IMR-90 (cell line): ENCODE data around the gene SDHAF1. TPM values are rescaled to one million over a fixed set of nuclear protein-coding genes. Genes with fewer than 3 reads are reported as not detected.

Source experiments
- ATAC-seq: fragments of 200-7000 bp; cut with Tn5 transposase; 2 replicates; pipeline ENCODE4 v1.9.1; 2020; ENCODE audit warnings: low read depth, mild to moderate bottlenecking, moderate library complexity
- BruUV-seq: library from RNA; stranded (reverse); fragments of 400-500 nt; replicated peaks from 2 replicates; lab custom pipeline; 2021; lab: Mats Ljungman, UMichigan
- CTCF ChIA-PET: fragments of 300-600 bp; formaldehyde crosslinking; extraction: SDS; loops from one replicate; lab custom pipeline; 2021; ENCODE audit warnings: antibody characterized with exemption; lab: Yijun Ruan, JAX
- POLR2A ChIA-PET: fragments of 300-600 bp; sonication (Branson Sonifier 250); formaldehyde crosslinking; loops from one replicate; lab custom pipeline; 2022; ENCODE audit warnings: antibody characterized with exemption; ENCODE audit not compliant: unreplicated experiment; lab: Charles Lee
- DNase-seq: peaks from one replicate; pipeline ENCODE4 v3.0.0; 2013
- H2AFZ ChIP-seq: replicated peaks from 2 replicates; pipeline ENCODE3; 2013; ENCODE audit warnings: low read length, mild to moderate bottlenecking; ENCODE audit not compliant: poor library complexity
- H2AK5ac ChIP-seq: 2 replicates; pipeline ENCODE4 v1.6.1; 2013; ENCODE audit warnings: low read depth, low read length, inconsistent platforms
- H2AK9ac ChIP-seq: replicated peaks from 2 replicates; pipeline ENCODE3; 2013; ENCODE audit warnings: mild to moderate bottlenecking, low read depth, low read length, moderate library complexity; ENCODE audit not compliant: poor library complexity
- H2BK120ac ChIP-seq: 2 replicates; pipeline ENCODE4 v1.6.1; 2013; ENCODE audit warnings: low read depth, low read length, inconsistent platforms
- H2BK15ac ChIP-seq: 3 replicates; pipeline ENCODE4 v1.6.1; 2013; ENCODE audit warnings: low read depth, low read length, inconsistent platforms
- H2BK20ac ChIP-seq: 2 replicates; pipeline ENCODE4 v1.6.1; 2013; ENCODE audit warnings: low read depth, mild to moderate bottlenecking, inconsistent platforms, low read length, moderate library complexity
- H2BK5ac ChIP-seq: 2 replicates; pipeline ENCODE4 v1.6.1; 2013; ENCODE audit warnings: mild to moderate bottlenecking, low read depth, low read length, inconsistent platforms; ENCODE audit not compliant: poor library complexity, severe bottlenecking
- H3K14ac ChIP-seq: replicated peaks from 2 replicates; pipeline ENCODE4 v1.6.1; 2013; ENCODE audit warnings: low read depth, low read length, inconsistent platforms
- H3K18ac ChIP-seq: 2 replicates; pipeline ENCODE4 v1.6.1; 2013; ENCODE audit warnings: low read depth, low read length, control low read depth
- H3K23ac ChIP-seq: 2 replicates; pipeline ENCODE4 v1.6.1; 2013; ENCODE audit warnings: low read depth, low read length, inconsistent platforms
- H3K27ac ChIP-seq: 2 replicates; pipeline ENCODE4 v1.5.1; 2013; ENCODE audit warnings: mild to moderate bottlenecking, control low read depth, low read length; ENCODE audit not compliant: insufficient read depth
- H3K27me3 ChIP-seq: 2 replicates; pipeline ENCODE4 v1.6.1; 2013; ENCODE audit warnings: low read length; ENCODE audit not compliant: control insufficient read depth, insufficient read depth
- H3K36me3 ChIP-seq: 2 replicates; pipeline ENCODE4 v1.6.1; 2013; ENCODE audit warnings: low read length, mixed read lengths; ENCODE audit not compliant: control insufficient read depth, insufficient read depth
- H3K4ac ChIP-seq: 2 replicates; pipeline ENCODE4 v1.6.1; 2013; ENCODE audit warnings: low read depth, low read length, inconsistent platforms
- H3K4me1 ChIP-seq: 2 replicates; pipeline ENCODE4 v1.6.1; 2013; ENCODE audit warnings: low read length, mixed read lengths; ENCODE audit not compliant: control insufficient read depth, insufficient read depth
- H3K4me2 ChIP-seq: 2 replicates; pipeline ENCODE4 v1.6.1; 2013; ENCODE audit warnings: low read depth, mild to moderate bottlenecking, control low read depth, low read length, moderate library complexity
- H3K4me3 ChIP-seq: 2 replicates; pipeline ENCODE4 v1.5.1; 2013; ENCODE audit warnings: low read depth, mild to moderate bottlenecking, control low read depth, low read length, moderate library complexity; ENCODE audit not compliant: insufficient read depth
- H3K56ac ChIP-seq: 2 replicates; pipeline ENCODE4 v1.6.1; 2013; ENCODE audit warnings: low read length, inconsistent platforms; ENCODE audit not compliant: insufficient read depth; ENCODE audit errors: extremely low read depth
- H3K79me1 ChIP-seq, 2 experiments: 2 replicates each; pipeline ENCODE4 v1.6.1; 2013; ENCODE audit warnings: low read length in 2 of 2, inconsistent platforms in 1 of 2, low read depth in 1 of 2
- H3K9ac ChIP-seq: 2 replicates; pipeline ENCODE4 v1.6.1; 2013; ENCODE audit warnings: low read depth, low read length, control low read depth
- H3K9me1 ChIP-seq: 2 replicates; pipeline ENCODE4 v1.6.1; 2013; ENCODE audit warnings: low read length, inconsistent platforms; ENCODE audit not compliant: insufficient read depth
- H3K9me3 ChIP-seq: 2 replicates; pipeline ENCODE4 v1.6.1; 2013; ENCODE audit warnings: low read length; ENCODE audit not compliant: control insufficient read depth, insufficient read depth
- H4K20me1 ChIP-seq: 2 replicates; pipeline ENCODE4 v1.6.1; 2013; ENCODE audit warnings: low read length, inconsistent platforms; ENCODE audit not compliant: insufficient read depth
- H4K5ac ChIP-seq: 2 replicates; pipeline ENCODE4 v1.6.1; 2013; ENCODE audit warnings: mild to moderate bottlenecking, low read depth, low read length, control low read depth
- H4K8ac ChIP-seq, 2 experiments: 2 replicates each; pipeline ENCODE4 v1.6.1; 2013; ENCODE audit warnings: low read depth in 2 of 2, low read length in 2 of 2, control low read depth in 1 of 2, inconsistent platforms in 1 of 2
- H4K91ac ChIP-seq: 2 replicates; pipeline ENCODE4 v1.6.1; 2013; ENCODE audit warnings: low read depth, low read length, inconsistent platforms; ENCODE audit not compliant: insufficient read depth
- BHLHE40 ChIP-seq: fragments of 150-350 bp; IDR thresholded peaks from 2 replicates; pipeline ENCODE4 v1.6.1; 2016; ENCODE audit warnings: mild to moderate bottlenecking, low read depth, low read length
- CEBPB ChIP-seq: IDR thresholded peaks from 2 replicates; pipeline ENCODE4 v1.6.1; 2012; ENCODE audit warnings: low read depth, low read length, improper control_type of control experiment
- CTCF ChIP-seq: conservative IDR thresholded peaks from 2 replicates; pipeline ENCODE4 v1.5.1; 2012; ENCODE audit warnings: mild to moderate bottlenecking, low read depth, low read length, improper control_type of control experiment
- MAFK ChIP-seq: IDR thresholded peaks from 2 replicates; pipeline ENCODE4 v1.6.1; 2012; ENCODE audit warnings: low read depth, low read length, improper control_type of control experiment
- MAZ ChIP-seq: IDR thresholded peaks from 2 replicates; pipeline ENCODE4 v1.6.1; 2012; ENCODE audit warnings: low read depth, mild to moderate bottlenecking, low read length, improper control_type of control experiment, moderate library complexity, borderline replicate concordance
- MXI1 ChIP-seq: IDR thresholded peaks from 2 replicates; pipeline ENCODE4 v1.6.1; 2012; ENCODE audit warnings: low read depth, mild to moderate bottlenecking, low read length, moderate library complexity, borderline replicate concordance
- NFE2L2 ChIP-seq: fragments of 150-350 bp; IDR thresholded peaks from 2 replicates; pipeline ENCODE4 v1.6.1; 2016; ENCODE audit warnings: low read depth, mild to moderate bottlenecking, low read length
- POLR2A ChIP-seq: IDR thresholded peaks from 2 replicates; pipeline ENCODE4 v1.6.1; 2012; ENCODE audit warnings: mild to moderate bottlenecking, low read depth, low read length
- RAD21 ChIP-seq: IDR thresholded peaks from 2 replicates; pipeline ENCODE4 v1.6.1; 2012; ENCODE audit warnings: low read length, improper control_type of control experiment
- RCOR1 ChIP-seq: IDR thresholded peaks from 2 replicates; pipeline ENCODE4 v1.6.1; 2012; ENCODE audit warnings: mild to moderate bottlenecking, low read length, improper control_type of control experiment; ENCODE audit not compliant: insufficient replicate concordance
- RFX5 ChIP-seq: IDR thresholded peaks from 2 replicates; pipeline ENCODE4 v1.8.0; 2012; ENCODE audit warnings: low read depth, mild to moderate bottlenecking, low read length, moderate library complexity
- SMC3 ChIP-seq: fragments of 150-350 bp; IDR thresholded peaks from 2 replicates; pipeline ENCODE4 v1.6.1; 2016; ENCODE audit warnings: low read depth, mild to moderate bottlenecking, antibody characterized with exemption, low read length, moderate library complexity
- WGBS, 2 experiments: methylation state at CpG; one replicate each; pipeline versions ENCODE4 v1.1.5 to v1.1.7; 2013; ENCODE audit warnings: missing lambda C conversion rate in 2 of 2; ENCODE audit not compliant: insufficient read length in 1 of 2; ENCODE audit errors: extremely low coverage in 2 of 2; 5-methylcytosine and 5-hydroxymethylcytosine counted together
- dilution Hi-C: fragments of 300-500 bp; cut with HindIII; formaldehyde crosslinking; loops from one replicate; pipeline ENCODE4 v1.14.3; 2018; ENCODE audit warnings: low sequenced_read_pairs; ENCODE audit not compliant: unreplicated experiment
- in situ Hi-C: fragments of 300-500 bp; cut with MboI; formaldehyde crosslinking; loops from 3 replicates; pipeline ENCODE4 v1.14.3; 2019; ENCODE audit warnings: low sequenced_read_pairs, inconsistent platforms, mixed read lengths
- intact Hi-C: fragments of 100-400 bp; cut with micrococcal nuclease; formaldehyde crosslinking; loops from 2 replicates; pipeline ENCODE4 v1.10.0; 2022
- polyA plus RNA-seq, 3 experiments: library from polyadenylated mRNA; depleted of rRNA; stranded (reverse); fragments of >200 nt; gene quantifications; 2 replicates each; pipeline ENCODE4 v1.2.3, GENCODE V29; 2012; ENCODE audit warnings: low replicate concordance in 1 of 3
- total RNA-seq: library from RNA; depleted of rRNA; stranded (reverse); fragments of >200 nt; gene quantifications from 2 replicates; pipeline ENCODE4 v1.2.3, GENCODE V29; 2012
- TF ChIP-seq, protein P1 (sequence below): fragments of 150-350 bp; IDR thresholded peaks from 2 replicates; pipeline ENCODE4 v1.6.1; 2016; ENCODE audit warnings: low read depth, mild to moderate bottlenecking, low read length, moderate library complexity, borderline replicate concordance

Gene SDHAF1
- total and polyA plus RNA-seq, 2 of the 4 experiments (the other 2 are of a cell fraction) = 4.8 to 9.9 TPM

DNA sequence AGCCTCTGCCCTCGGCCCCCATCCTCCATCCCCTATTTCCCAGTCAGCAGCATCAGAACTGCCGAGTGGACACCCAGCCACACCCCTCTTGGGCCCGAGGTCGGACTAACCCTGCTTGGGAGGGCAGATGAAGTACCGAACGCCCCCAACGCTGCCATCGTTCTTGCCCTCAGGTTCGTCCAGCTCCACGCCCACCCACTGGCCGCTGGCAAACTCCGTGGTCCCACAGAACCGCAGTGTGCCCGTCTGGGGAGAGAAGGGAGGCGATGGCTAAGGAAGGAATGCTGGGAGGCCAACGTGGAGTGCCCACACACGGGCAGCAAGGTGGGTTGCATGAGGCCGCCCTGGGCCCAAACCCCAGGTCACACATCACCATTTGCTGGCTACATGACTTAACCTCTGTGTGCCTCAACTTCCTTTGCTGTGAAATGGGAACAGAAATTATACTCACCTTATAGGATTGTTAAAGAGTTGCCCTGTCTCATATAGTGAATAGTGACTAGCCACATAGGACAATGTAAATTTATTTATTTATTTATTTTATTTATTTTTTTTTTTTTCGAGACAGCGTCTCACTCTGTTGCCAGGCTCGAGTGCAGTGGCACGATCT is 24.2 kb downstream of the SDHAF1 start:
- BruUV-seq = no TSS peak
- CTCF ChIA-PET = no interaction called here
- Histone ChIP-seq H3K4me2 (no peak overlapping the region), H4K91ac (no peak overlapping the region), H3K79me1 (no peaks in the 10 kb centered on the region), H3K14ac (no peak overlapping the region), H3K4me3 (no peak overlapping the region), H4K5ac (no peak overlapping the region), H3K18ac (no peak overlapping the region), H4K20me1 (no peaks in the 10 kb centered on the region), H4K8ac (no peak overlapping the region), H2BK5ac (no peak overlapping the region), H2AK9ac (no peak overlapping the region), H3K9me1 (no peaks in the 10 kb centered on the region; the same call in 1 of the 2 replicates), H3K9ac (no peak overlapping the region), H2BK15ac (no peak overlapping the region), H2AFZ (no peak overlapping the region), H3K36me3 (peaks cover 55% of the 10 kb centered on the region), H2BK20ac (no peak overlapping the region), H2BK120ac (no peak overlapping the region), H3K56ac (no peak overlapping the region), H3K27me3 (no peaks in the 10 kb centered on the region), H2AK5ac (no peak overlapping the region), H3K27ac (no peak overlapping the region), H3K9me3 (no peaks in the 10 kb centered on the region), H3K23ac (no peak overlapping the region), H3K4ac (no peak overlapping the region), H3K4me1 (no peaks in the 10 kb centered on the region; the same call in 1 of the 2 replicates)
- in situ Hi-C loops (no loop called here), dilution Hi-C loops (no loop called here), intact Hi-C loops (no loop called here)
- POLR2A ChIA-PET = no interaction called here
- DNase-seq (no peak), ATAC-seq (no peak)
- WGBS, 2 experiments = 100% methylated on average over 1 of the region's 22 CpGs; no CpG with 5 or more reads in 1 of the 2 experiments
- TF ChIP-seq BHLHE40 (no peak), SMC3 (no peak), MXI1 (no peak), RAD21 (no peak), MAFK (no peak), MAZ (no peak), RFX5 (no peak), NFE2L2 (no peak), RCOR1 (no peak), CTCF (no peak), CEBPB (no peak), POLR2A (no peak)
- TF ChIP-seq, protein P1, sequence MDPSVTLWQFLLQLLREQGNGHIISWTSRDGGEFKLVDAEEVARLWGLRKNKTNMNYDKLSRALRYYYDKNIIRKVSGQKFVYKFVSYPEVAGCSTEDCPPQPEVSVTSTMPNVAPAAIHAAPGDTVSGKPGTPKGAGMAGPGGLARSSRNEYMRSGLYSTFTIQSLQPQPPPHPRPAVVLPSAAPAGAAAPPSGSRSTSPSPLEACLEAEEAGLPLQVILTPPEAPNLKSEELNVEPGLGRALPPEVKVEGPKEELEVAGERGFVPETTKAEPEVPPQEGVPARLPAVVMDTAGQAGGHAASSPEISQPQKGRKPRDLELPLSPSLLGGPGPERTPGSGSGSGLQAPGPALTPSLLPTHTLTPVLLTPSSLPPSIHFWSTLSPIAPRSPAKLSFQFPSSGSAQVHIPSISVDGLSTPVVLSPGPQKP = no peak
